ENCODE measurements around the gene FYCO1.
"Not testable (repeated sequence)": the region's sequence is repeated elsewhere in the genome, so short reads cannot be mapped to it uniquely, and the experiment has no call there.

FYCO1 gene

GRCh38 chr3:45995236-45996192, at the start of gene FYCO1:
TSS of gene FYCO1 (minus strand) at chr3:45995824. CDS start at chr3:45984910, 10,914 bp downstream.
- peak within 1 kb of the TSS; percentile 75 for H3K4me3 ChIP-seq (ENCODE audit: low read depth, low read length)
- DNase-seq (ENCODE audit: low read depth): peak; percentile 55

GRCh38 chr3:46038916-46039315, 43.3 kb upstream of the FYCO1 start:
- DNase-seq (ENCODE audit: low read depth): no peak
- H3K4me3 ChIP-seq (ENCODE audit: low read depth, low read length): no peak overlapping the region

GRCh38 chr3:46038071-46038470, 42.4 kb upstream of the FYCO1 start:
- DNase-seq (ENCODE audit: low read depth); H3K4me3 ChIP-seq (ENCODE audit: low read depth, low read length): not testable (repeated sequence)

- H3K4me3 ChIP-seq (ENCODE audit: low read depth, low read length): no peak overlapping the region
- DNase-seq (ENCODE audit: low read depth): no peak
Measured at GRCh38 chr3:46036191-46036590, 40.6 kb upstream of the FYCO1 start.

- no peak overlapping the region for H3K4me3 ChIP-seq (ENCODE audit: low read depth, low read length)
- no peak for DNase-seq (ENCODE audit: low read depth)
Measured at GRCh38 chr3:46031747-46032146, 36.1 kb upstream of the FYCO1 start.

GRCh38 chr3:46031269-46031668, 35.6 kb upstream of the FYCO1 start:
- H3K4me3 ChIP-seq (ENCODE audit: low read depth, low read length): no peak overlapping the region
- DNase-seq (ENCODE audit: low read depth): no peak

GRCh38 chr3:46030626-46031025, 35.0 kb upstream of the FYCO1 start:
- H3K4me3 ChIP-seq (ENCODE audit: low read depth, low read length): no peak overlapping the region

GRCh38 chr3:46029953-46030543, 34.4 kb upstream of the FYCO1 start:
- no peak overlapping the region for H3K4me3 ChIP-seq (ENCODE audit: low read depth, low read length)
- DNase-seq (ENCODE audit: low read depth): no peak

More at GRCh38 chr3:46030626-46031025, 35.0 kb upstream of the FYCO1 start:
- no peak for DNase-seq (ENCODE audit: low read depth)

GRCh38 chr3:46027736-46028397, 32.2 kb upstream of the FYCO1 start:
- DNase-seq (ENCODE audit: low read depth): no peak

GRCh38 chr3:46027021-46027705, 31.5 kb upstream of the FYCO1 start, which contains the start of gene XCR1:
TSS of gene XCR1 (minus strand) at chr3:46027483. CDS start at chr3:46021947, 5,536 bp downstream.
- H3K4me3 ChIP-seq (ENCODE audit: low read depth, low read length): no peak within 1 kb of the TSS
- DNase-seq (ENCODE audit: low read depth): no peak

More at GRCh38 chr3:46027736-46028397, 32.2 kb upstream of the FYCO1 start:
- H3K4me3 ChIP-seq (ENCODE audit: low read depth, low read length): no peak overlapping the region

- no peak overlapping the region for H3K4me3 ChIP-seq (ENCODE audit: low read depth, low read length)
- DNase-seq (ENCODE audit: low read depth): no peak
Measured at GRCh38 chr3:46025139-46025538, 29.5 kb upstream of the FYCO1 start.

GRCh38 chr3:46024131-46024530, 28.5 kb upstream of the FYCO1 start:
- no peak for DNase-seq (ENCODE audit: low read depth)
- no peak overlapping the region for H3K4me3 ChIP-seq (ENCODE audit: low read depth, low read length)

- no peak overlapping the region for H3K4me3 ChIP-seq (ENCODE audit: low read depth, low read length)
- no peak for DNase-seq (ENCODE audit: low read depth)
Measured at GRCh38 chr3:46022909-46023785, 27.5 kb upstream of the FYCO1 start.

- DNase-seq (ENCODE audit: low read depth): no peak
- H3K4me3 ChIP-seq (ENCODE audit: low read depth, low read length): no peak overlapping the region
Measured at GRCh38 chr3:46021516-46021915, 25.9 kb upstream of the FYCO1 start.

GRCh38 chr3:46020766-46021510, 25.3 kb upstream of the FYCO1 start:
- DNase-seq (ENCODE audit: low read depth): no peak
- H3K4me3 ChIP-seq (ENCODE audit: low read depth, low read length): no peak overlapping the region

GRCh38 chr3:46019707-46020106, 24.1 kb upstream of the FYCO1 start:
- H3K4me3 ChIP-seq (ENCODE audit: low read depth, low read length): no peak overlapping the region
- no peak for DNase-seq (ENCODE audit: low read depth)

- DNase-seq (ENCODE audit: low read depth): no peak
- H3K4me3 ChIP-seq (ENCODE audit: low read depth, low read length): no peak overlapping the region
Measured at GRCh38 chr3:46017720-46018119, 22.1 kb upstream of the FYCO1 start.
